Hair follicular keratinocyte (primary cell): ENCODE data around the gene ST3GAL5. TPM values are rescaled to one million over a fixed set of nuclear protein-coding genes. Genes with fewer than 3 reads are reported as not detected.

Experiments used
- total RNA-seq: library from RNA; depleted of rRNA; stranded (reverse); fragments of >200 nt; gene quantifications from 2 replicates; pipeline ENCODE4 v1.2.3, GENCODE V29; 2015

Gene ST3GAL5
- total RNA-seq, result 12.9 and 18.4 TPM in 2 replicates

DNA sequence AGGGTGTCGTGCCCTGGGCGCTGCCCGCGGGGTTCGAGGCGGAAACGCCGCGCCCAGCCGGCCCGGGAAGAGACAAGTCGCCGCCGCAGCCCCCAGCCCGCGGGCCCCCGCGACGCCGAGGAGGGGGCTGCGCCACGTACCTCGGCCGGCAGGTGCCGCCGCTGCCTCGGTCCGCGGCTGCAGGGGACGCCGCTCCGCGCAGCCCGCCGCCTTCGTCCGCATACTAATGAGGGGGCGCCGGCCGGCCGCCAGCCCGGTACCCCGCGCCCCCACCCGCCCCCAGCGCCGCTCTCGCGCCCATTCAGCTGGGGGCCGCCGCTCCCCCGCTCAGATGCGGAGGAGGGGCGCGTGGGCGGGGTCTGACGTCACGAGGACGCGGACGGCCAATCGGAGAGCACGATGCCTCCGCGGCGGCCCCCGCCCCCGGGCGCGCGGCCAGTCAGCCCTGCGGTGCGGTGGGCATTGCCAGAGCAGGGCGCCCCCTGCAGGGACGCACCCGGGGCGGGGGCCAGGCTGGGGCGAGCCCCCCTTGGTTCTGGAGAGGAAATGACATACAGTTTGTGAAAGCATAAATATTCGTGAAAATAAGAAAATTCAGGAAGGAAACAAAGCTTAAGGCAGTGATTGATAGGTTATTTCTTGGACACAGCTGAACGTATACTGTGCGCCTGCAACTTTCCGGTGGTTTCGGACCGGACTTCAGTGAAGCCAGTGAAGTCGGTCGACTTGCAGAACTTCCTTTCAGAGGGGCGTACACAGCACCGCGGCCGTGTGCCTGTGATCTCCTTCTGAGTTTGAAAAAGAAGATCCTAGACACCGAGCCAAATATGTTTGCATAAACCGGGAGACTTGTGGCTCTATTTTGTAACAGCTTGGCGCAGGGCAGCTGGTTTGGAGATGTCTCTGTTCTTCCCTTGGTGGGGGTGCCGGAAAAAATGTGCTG is at the start of gene ST3GAL5:
Gene ST3GAL5 (minus strand): TSS at position 307 of the 943 bp plus-strand sequence. CDS start 85 bp downstream, at position 222.

Other genes with a start within 250 kb of the ST3GAL5 start
- not detected in 2 replicates for gene SFTPB, start 220.8 kb downstream of the ST3GAL5 start, total RNA-seq
- gene GNLY, start 194.6 kb downstream of the ST3GAL5 start, total RNA-seq, result not detected in 2 replicates
- gene ATOH8, start 135.0 kb downstream of the ST3GAL5 start, total RNA-seq, result not detected in 2 replicates
- gene POLR1A, start 216.9 kb upstream of the ST3GAL5 start, total RNA-seq, result 14.8 and 21.8 TPM in 2 replicates
- 38.7 and 44.7 TPM in 2 replicates for gene PTCD3, start 217.2 kb upstream of the ST3GAL5 start, total RNA-seq